MM.1S (cell line): ENCODE results near the gene PPP1R12B.
"Not testable (repeated sequence)": the region's sequence is repeated elsewhere in the genome, so short reads cannot be mapped to it uniquely, and the experiment has no call there.

Experiments
- DNase-seq: peaks from one replicate; pipeline ENCODE4 v3.0.0-alpha.2; 2015
- H2AFZ ChIP-seq: fragments of 300-600 bp; sonication (generic); 2 replicates; pipeline ENCODE4 v1.6.0; 2016; ENCODE audit warnings: antibody characterized with exemption, low read length
- H3F3A ChIP-seq: fragments of 300-600 bp; sonication (generic); 2 replicates; pipeline ENCODE4 v1.6.1; 2016; ENCODE audit warnings: mild to moderate bottlenecking, antibody characterized with exemption, low read length, moderate library complexity, mixed read lengths; ENCODE audit not compliant: insufficient read depth
- H3K27ac ChIP-seq: fragments of 300-600 bp; sonication (generic); 2 replicates; pipeline ENCODE4 v1.5.1; 2016; ENCODE audit warnings: mild to moderate bottlenecking, low read length
- H3K27me3 ChIP-seq: fragments of 300-600 bp; sonication (generic); replicated peaks from 2 replicates; pipeline ENCODE4 v1.6.0; 2016; ENCODE audit warnings: low read length; ENCODE audit not compliant: insufficient read depth
- H3K36me3 ChIP-seq: fragments of 300-600 bp; sonication (generic); replicated peaks from 2 replicates; pipeline ENCODE4 v1.6.1; 2016; ENCODE audit warnings: mild to moderate bottlenecking, low read length, mixed read lengths; ENCODE audit not compliant: insufficient read depth
- H3K4me1 ChIP-seq: fragments of 300-600 bp; sonication (generic); 2 replicates; pipeline ENCODE4 v1.6.1; 2016; ENCODE audit warnings: low read length, mixed read lengths
- H3K4me2 ChIP-seq: fragments of 300-600 bp; sonication (generic); 2 replicates; pipeline ENCODE4 v1.6.0; 2016; ENCODE audit warnings: low read depth, low read length
- H3K4me3 ChIP-seq: fragments of 300-600 bp; sonication (generic); 2 replicates; pipeline ENCODE4 v1.5.1; 2016; ENCODE audit warnings: low read length, mixed read lengths
- H3K79me2 ChIP-seq: fragments of 300-600 bp; sonication (generic); 2 replicates; pipeline ENCODE4 v1.6.1; 2016; ENCODE audit warnings: mixed run types, low read length, mixed read lengths
- H3K9ac ChIP-seq: fragments of 300-600 bp; sonication (generic); 2 replicates; pipeline ENCODE4 v1.6.1; 2016; ENCODE audit warnings: low read length, mixed read lengths
- H3K9me2 ChIP-seq: fragments of 300-600 bp; sonication (generic); replicated peaks from 2 replicates; pipeline ENCODE4 v1.6.1; 2016; ENCODE audit warnings: mild to moderate bottlenecking, low read length, mixed read lengths; ENCODE audit not compliant: insufficient read depth
- H3K9me3 ChIP-seq: fragments of 300-600 bp; sonication (generic); replicated peaks from 2 replicates; pipeline ENCODE4 v1.6.1; 2016; ENCODE audit warnings: mild to moderate bottlenecking, low read length, mixed read lengths; ENCODE audit not compliant: insufficient read depth
- H4K20me1 ChIP-seq: fragments of 300-600 bp; sonication (generic); 2 replicates; pipeline ENCODE4 v1.6.1; 2016; ENCODE audit warnings: mild to moderate bottlenecking, low read length, moderate library complexity, mixed read lengths; ENCODE audit not compliant: insufficient read depth

The PPP1R12B gene

GRCh38 chr1:202419731-202420130 lies 71.2 kb downstream of the PPP1R12B start:
- H2AFZ ChIP-seq, H3K36me3 ChIP-seq, H3K4me2 ChIP-seq, H3K27me3 ChIP-seq, H3K4me3 ChIP-seq, H3K9me3 ChIP-seq, H3K9me2 ChIP-seq, H4K20me1 ChIP-seq, H3F3A ChIP-seq, H3K9ac ChIP-seq, H3K27ac ChIP-seq, H3K4me1 ChIP-seq, DNase-seq: not testable (repeated sequence)
- H3K79me2 ChIP-seq = peaks cover 12% of the 10 kb centered on the region

GRCh38 chr1:202420422-202421094 lies 72.1 kb downstream of the PPP1R12B start:
- H3K27ac ChIP-seq, H3K9me2 ChIP-seq, H3K27me3 ChIP-seq, H3K4me1 ChIP-seq, H3F3A ChIP-seq, H3K9ac ChIP-seq, H2AFZ ChIP-seq, H3K36me3 ChIP-seq, DNase-seq, H3K9me3 ChIP-seq, H4K20me1 ChIP-seq, H3K4me3 ChIP-seq, H3K4me2 ChIP-seq, H3K79me2 ChIP-seq: not testable (repeated sequence)

DNA sequence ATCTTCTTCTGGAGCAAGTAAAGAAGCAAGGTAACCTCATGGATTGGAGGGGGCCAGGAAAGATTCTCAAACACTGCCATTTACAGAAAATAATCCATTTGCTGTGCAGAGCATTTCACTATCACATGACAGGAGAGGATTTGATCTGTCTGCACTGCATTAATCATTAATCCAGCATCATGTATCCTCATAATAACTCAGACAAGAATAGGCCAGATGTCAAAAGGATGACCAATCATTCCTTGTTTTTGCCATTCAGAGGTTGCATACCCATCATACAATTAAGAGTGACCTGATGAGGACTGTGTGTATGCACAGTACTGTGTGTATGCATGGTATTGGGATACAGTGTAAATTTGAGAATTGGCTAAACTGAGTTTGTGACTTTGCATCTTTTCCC lies 74.2 kb downstream of the PPP1R12B start:
- H3K9ac ChIP-seq, H3K27ac ChIP-seq, DNase-seq, H3K79me2 ChIP-seq, H3K27me3 ChIP-seq, H2AFZ ChIP-seq, H3K4me2 ChIP-seq, H3K4me3 ChIP-seq, H4K20me1 ChIP-seq, H3K9me2 ChIP-seq, H3K36me3 ChIP-seq, H3K9me3 ChIP-seq, H3F3A ChIP-seq, H3K4me1 ChIP-seq: not testable (repeated sequence)

- not testable (repeated sequence) for H3K9me3 ChIP-seq, H3K79me2 ChIP-seq, H3K4me3 ChIP-seq
Measured at GRCh38 chr1:202424260-202424659, 75.8 kb downstream of the PPP1R12B start.

DNA sequence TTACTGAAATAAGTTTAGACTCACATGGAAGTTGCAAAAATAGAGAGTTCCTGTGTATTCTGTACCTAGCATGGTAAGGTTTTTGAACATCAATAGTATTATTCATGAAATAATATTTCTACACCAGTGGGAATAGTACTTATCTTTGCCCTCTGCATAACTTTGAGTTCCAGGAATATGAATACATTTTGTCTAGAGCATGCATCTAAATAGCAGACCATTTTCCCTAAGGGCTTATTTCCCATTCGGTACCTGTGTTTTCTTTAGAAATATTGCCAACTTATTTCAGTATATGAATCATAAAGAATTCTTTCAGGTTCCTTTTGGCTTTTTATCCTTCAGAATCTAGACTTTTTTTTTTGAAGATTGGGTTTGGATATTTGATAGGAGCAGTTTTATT lies 81.6 kb downstream of the PPP1R12B start:
- not testable (repeated sequence) for H2AFZ ChIP-seq, H4K20me1 ChIP-seq, H3K9me2 ChIP-seq, H3K9ac ChIP-seq, H3K27me3 ChIP-seq, H3K27ac ChIP-seq, DNase-seq, H3K4me3 ChIP-seq, H3K4me2 ChIP-seq, H3K36me3 ChIP-seq, H3K9me3 ChIP-seq, H3K79me2 ChIP-seq
- peaks cover 28% of the 10 kb centered on the region for H3K4me1 ChIP-seq
- H3F3A ChIP-seq = peaks cover 15% of the 10 kb centered on the region; the same call in 1 of the 2 replicates

More at GRCh38 chr1:202424260-202424659, 75.8 kb downstream of the PPP1R12B start:
- DNase-seq, H3K27me3 ChIP-seq, H2AFZ ChIP-seq, H3K9me2 ChIP-seq, H3K36me3 ChIP-seq, H3K9ac ChIP-seq, H3K27ac ChIP-seq, H3K4me2 ChIP-seq, H3K4me1 ChIP-seq, H4K20me1 ChIP-seq, H3F3A ChIP-seq: not testable (repeated sequence)

DNA sequence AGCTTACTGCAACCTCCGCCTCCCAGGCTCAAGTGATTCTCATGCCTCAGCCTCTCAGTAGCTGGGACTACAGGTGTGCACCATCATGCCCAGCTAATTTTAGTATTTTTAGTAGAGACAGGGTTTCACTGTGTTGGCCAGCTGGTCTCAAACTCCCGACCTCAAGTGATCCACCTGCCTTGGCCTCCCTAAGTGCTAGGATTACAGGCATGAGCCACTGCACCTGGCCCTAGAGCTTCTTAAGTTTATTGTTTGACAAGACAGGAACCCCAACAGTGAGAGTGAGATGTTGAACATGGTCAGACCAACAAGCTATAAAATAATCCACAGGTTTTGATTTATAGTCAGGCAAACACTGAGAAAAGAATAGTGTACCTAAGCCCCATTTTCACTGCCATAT lies 83.8 kb downstream of the PPP1R12B start:
- H2AFZ ChIP-seq, H3K9ac ChIP-seq, H3K79me2 ChIP-seq, H3K9me3 ChIP-seq, H3K36me3 ChIP-seq, H3K9me2 ChIP-seq, H3K4me3 ChIP-seq, H4K20me1 ChIP-seq, H3K27me3 ChIP-seq: not testable (repeated sequence)
- H3F3A ChIP-seq = peaks cover 15% of the 10 kb centered on the region; the same call in 1 of the 2 replicates
- peaks cover 28% of the 10 kb centered on the region for H3K4me1 ChIP-seq
- peak overlapping the region; percentile 8; the same call in 1 of the 2 replicates for H3K4me2 ChIP-seq
- peak overlapping the region; percentile 51; the same call in 1 of the 2 replicates for H3K27ac ChIP-seq
- DNase-seq = peak; percentile 82
